LNCaP clone FGC (cell line): ENCODE results near the gene HCCS.

Source experiments
- DNase-seq: peaks from one replicate; pipeline ENCODE4 v3.0.0-alpha.2; 2011; ENCODE audit warnings: low read depth
- H3K4me3 ChIP-seq: 2 replicates; pipeline ENCODE4 v1.5.1; 2011; ENCODE audit warnings: mild to moderate bottlenecking, low read depth, low read length, control low read depth
- CTCF ChIP-seq: IDR thresholded peaks from 2 replicates; pipeline ENCODE4 v1.5.1; 2012; ENCODE audit warnings: mild to moderate bottlenecking; ENCODE audit not compliant: control insufficient read depth, insufficient read depth; ENCODE audit errors: extremely low read depth

Gene HCCS

GRCh38 chrX:11151799-11152559, 40.8 kb downstream of the HCCS start:
- DNase-seq = no peak
- no peak overlapping the region for H3K4me3 ChIP-seq
- no peak for TF ChIP-seq CTCF

GRCh38 chrX:11159149-11159548, 48.0 kb downstream of the HCCS start:
- TF ChIP-seq CTCF = no peak
- no peak for DNase-seq
- no peak overlapping the region for H3K4me3 ChIP-seq

GRCh38 chrX:11164433-11164832, 53.3 kb downstream of the HCCS start:
- no peak overlapping the region for H3K4me3 ChIP-seq
- TF ChIP-seq CTCF = no peak
- DNase-seq = no peak

GRCh38 chrX:11171956-11172355, 60.8 kb downstream of the HCCS start:
- TF ChIP-seq CTCF = no peak
- no peak for DNase-seq
- H3K4me3 ChIP-seq = no peak overlapping the region

- DNase-seq = no peak
- TF ChIP-seq CTCF = no peak
- no peak overlapping the region for H3K4me3 ChIP-seq
Measured at GRCh38 chrX:11172415-11172814, 61.3 kb downstream of the HCCS start.
